ENCODE data around the gene KRT10.

GRCh38 chr17:40820228-40820838 is 2.1 kb downstream of the KRT10 start:
- no peak for TF ChIP-seq POLR2A (IDR thresholded peaks at IDR 0.05)
- TF ChIP-seq, protein P1, sequence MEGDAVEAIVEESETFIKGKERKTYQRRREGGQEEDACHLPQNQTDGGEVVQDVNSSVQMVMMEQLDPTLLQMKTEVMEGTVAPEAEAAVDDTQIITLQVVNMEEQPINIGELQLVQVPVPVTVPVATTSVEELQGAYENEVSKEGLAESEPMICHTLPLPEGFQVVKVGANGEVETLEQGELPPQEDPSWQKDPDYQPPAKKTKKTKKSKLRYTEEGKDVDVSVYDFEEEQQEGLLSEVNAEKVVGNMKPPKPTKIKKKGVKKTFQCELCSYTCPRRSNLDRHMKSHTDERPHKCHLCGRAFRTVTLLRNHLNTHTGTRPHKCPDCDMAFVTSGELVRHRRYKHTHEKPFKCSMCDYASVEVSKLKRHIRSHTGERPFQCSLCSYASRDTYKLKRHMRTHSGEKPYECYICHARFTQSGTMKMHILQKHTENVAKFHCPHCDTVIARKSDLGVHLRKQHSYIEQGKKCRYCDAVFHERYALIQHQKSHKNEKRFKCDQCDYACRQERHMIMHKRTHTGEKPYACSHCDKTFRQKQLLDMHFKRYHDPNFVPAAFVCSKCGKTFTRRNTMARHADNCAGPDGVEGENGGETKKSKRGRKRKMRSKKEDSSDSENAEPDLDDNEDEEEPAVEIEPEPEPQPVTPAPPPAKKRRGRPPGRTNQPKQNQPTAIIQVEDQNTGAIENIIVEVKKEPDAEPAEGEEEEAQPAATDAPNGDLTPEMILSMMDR (IDR thresholded peaks at IDR 0.05): no peak
